H4 (cell line): ENCODE measurements around the gene MRGPRG. TPM values are rescaled to one million over a fixed set of nuclear protein-coding genes. Genes with fewer than 3 reads are reported as not detected.
A peak's percentile ranks its signal among the peaks of the same experiment; 100 is the strongest.
"Not testable (repeated sequence)": the region's sequence is repeated elsewhere in the genome, so short reads cannot be mapped to it uniquely, and the experiment has no call there.

Experiments used
- DNase-seq: peaks from one replicate; pipeline ENCODE4 v3.0.0-alpha.2; 2015; ENCODE audit warnings: low spot score
- total RNA-seq: library from RNA; depleted of rRNA; stranded (reverse); fragments of >200 nt; shearing (Covaris generic); gene quantifications from 2 replicates; pipeline ENCODE4 v1.2.3, GENCODE V29; 2014; rRNA removed

MRGPRG gene, protein sequence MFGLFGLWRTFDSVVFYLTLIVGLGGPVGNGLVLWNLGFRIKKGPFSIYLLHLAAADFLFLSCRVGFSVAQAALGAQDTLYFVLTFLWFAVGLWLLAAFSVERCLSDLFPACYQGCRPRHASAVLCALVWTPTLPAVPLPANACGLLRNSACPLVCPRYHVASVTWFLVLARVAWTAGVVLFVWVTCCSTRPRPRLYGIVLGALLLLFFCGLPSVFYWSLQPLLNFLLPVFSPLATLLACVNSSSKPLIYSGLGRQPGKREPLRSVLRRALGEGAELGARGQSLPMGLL
- not detected in 2 replicates for total RNA-seq

DNA sequence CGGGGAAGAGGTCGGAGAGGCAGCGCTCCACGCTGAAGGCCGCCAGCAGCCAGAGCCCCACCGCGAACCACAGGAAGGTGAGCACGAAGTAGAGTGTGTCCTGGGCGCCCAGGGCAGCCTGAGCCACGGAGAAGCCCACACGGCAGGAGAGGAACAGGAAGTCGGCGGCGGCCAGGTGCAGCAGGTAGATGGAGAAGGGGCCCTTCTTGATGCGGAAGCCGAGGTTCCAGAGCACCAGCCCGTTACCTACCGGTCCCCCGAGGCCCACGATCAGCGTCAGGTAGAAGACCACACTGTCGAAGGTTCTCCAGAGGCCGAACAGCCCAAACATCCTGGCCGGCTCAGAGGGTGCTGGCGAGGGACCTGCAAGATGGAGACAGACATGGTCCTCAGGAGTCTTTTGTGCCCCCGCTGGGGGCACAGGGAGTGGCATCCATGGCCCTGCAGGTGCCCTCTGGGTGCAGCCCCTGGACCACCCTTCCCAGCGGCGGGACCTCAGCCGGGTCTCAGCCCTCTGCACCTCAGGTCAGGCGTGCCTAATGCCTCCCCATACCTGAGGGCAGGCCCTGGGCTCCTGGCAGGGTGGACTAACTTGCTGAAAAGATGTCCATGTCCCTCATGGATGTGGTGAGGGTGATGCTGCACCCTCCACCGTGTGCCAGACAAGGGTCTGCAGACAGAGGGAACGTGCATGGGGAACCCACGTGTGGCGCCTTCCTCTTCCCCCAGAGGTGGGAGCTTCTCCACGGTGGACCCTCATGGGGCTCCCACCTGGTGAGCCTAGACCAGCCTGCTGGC, at the start of gene MRGPRG:
Gene MRGPRG (minus strand): TSS at position 331 of the 798 bp plus-strand sequence. CDS start 0 bp downstream, at position 331.
- DNase-seq: no peak

DNA sequence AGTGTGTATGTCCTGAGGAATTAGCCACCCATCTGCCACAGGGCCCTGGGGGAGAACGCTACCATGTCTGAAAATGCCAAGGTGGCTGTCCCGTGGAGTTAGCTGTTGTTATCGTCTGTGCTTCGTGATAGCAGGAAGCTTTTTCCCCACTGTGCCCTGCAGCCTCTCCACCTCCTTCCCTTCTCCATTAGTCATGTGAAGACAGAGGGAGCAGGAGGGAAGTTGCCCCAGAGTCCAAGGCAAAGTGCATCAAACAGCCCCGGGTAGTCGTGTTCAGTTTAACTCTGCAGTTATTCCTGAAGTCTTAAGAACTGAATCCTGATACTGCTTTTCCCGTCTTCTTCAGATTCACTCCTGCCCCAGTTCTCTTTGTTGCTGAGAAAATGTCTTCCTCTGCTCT, 43.9 kb upstream of the MRGPRG start:
- not testable (repeated sequence) for DNase-seq

DNA sequence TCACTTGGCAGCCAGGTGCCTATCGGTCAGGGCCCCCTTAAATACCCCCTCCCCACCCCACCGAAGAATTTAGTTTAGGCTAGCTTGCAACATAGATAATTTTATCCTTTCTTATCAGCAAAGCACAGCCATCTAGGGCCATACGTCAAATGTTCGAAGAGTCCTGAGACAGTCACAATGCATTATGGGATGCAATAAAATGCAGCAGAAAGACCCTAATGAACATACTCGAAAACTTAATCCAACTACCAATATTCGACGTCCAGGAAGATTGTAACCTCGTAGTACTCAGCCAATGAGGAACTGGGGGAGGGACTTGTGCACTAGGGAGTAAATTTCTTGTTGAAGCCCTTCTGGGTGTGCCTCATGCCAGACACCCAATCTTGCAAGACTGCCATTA, 43.2 kb upstream of the MRGPRG start:
- not testable (repeated sequence) for DNase-seq

DNA sequence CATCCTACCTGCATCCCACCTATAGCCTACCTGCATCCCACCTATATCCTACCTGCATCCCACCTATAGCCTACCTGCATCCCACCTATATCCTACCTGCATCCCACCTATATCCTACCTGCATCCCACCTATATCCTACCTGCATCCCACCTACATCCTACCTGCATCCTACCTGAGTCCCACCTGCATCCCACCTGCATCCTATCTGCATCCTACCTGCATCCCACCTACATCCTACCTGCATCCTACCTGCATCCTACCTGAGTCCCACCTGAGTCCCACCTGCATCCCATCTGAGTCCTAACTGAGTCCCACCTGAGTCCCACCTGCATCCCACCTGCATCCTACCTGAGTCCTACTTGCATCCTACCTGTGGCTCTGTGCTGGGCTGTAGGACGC, 38.9 kb upstream of the MRGPRG start:
- not testable (repeated sequence) for DNase-seq

DNA sequence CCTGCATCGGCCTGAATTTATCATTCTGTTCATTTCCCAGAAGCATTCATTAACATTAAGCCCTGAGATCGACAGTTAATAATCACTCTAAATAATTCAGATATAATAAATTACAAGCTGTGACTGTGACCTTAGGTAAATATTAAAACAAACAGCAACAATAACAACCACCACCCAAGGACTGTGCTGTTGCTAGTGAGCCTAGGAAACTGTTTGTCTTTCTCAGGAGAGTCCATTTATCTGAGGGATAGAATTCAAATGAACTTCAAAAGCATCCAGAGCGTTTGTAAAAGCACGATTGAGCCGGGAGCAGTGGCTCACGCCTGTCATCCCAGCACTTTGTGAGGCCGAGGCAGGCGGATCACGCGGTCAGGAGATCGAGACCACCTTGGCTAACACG, 36.6 kb upstream of the MRGPRG start:
- not testable (repeated sequence) for DNase-seq

DNA sequence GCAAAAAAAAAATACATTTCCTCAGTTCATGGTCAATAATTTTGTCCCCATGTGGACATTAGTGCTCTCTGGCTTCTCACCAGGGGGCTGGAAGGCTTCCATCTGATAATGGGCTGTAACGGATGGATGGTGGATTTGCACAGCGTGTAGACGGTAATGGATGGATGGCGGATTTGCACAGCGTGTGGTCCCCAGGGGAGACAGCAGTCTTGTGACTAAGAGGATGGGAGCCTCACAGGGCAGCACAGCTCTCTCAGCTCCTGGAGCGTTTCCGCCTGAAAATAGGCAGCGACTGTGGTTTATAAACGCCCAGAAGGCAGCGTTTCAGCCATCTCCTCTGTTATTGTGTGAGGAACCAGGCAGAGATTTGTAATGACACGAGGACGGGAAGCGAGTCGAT, 36.2 kb upstream of the MRGPRG start:
- not testable (repeated sequence) for DNase-seq

DNA sequence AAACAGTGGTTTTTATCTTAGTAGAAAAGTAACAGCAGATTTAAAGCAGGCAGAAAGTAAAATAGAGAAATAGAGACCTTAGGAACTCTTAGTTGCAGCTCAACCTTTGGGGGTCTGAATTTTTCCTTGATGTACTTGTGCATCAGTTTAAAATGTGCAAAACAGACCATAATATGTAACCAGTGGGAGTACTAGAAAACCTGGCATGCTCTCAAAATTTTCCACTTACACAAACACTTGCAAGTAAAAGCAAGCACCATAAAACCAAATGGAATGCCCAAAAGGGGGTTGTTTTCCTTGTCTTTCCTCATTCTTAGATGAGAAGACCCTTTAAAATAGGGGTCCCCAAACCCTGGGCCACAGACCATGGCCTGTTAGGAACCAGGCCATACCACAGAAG, 26.5 kb upstream of the MRGPRG start:
- no peak for DNase-seq

DNA sequence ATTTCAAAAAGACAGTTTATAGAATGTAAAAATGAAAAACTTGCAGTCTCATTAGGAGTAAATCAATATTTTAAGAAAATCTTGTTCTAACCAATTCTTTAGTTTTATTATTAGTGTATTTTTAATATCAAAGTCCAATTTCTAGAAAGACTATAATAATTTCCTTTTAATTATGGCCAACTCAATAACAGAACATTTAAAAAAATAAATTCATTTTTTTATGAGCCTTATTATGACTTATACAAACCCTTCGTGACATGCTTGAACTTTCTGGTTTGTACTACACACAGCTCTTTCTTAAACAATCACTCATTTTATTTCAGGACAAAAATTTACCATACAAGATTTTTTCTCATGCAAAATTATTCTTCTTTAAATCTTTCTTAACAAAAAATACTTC, 25.3 kb upstream of the MRGPRG start:
- DNase-seq: no peak

DNA sequence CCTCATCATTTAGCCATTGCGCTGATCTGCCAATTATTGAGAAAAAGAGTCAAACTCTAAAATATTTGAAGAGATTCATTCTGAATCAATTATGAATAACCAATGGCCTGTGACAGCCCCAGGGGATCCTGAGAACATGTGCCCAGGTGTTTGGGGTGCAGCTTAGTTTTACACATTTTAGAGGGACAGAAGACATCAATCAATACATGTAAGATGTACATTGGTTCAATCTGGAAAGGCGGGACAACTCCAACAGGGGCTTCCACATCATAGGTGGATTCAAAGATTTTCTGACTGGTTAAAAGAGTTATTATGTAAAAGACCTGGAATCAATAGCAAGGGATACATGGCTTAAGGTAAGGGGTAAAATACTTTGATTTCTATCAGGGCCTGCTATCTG, 18.5 kb upstream of the MRGPRG start:
- DNase-seq: no peak

DNA sequence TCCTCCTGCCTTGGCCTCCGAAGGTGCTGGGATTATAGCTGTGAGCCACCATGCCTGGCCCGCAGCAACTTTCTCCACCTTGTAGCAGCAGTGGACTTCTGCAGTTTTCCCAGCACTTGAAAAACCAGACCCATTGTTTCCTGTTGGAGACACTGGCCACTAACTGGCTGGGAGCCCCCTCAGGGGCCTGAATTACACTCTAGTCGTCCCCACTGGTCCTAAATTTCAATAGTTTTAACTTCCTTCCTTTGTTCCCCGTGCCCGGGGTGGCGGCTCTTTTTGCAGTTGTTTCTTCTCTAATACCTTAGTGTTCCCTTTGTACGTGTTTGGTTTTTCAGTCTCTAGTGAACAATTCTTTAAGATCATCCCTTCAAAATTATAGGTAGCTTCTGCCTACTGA, 16.2 kb upstream of the MRGPRG start:
- DNase-seq: no peak

DNA sequence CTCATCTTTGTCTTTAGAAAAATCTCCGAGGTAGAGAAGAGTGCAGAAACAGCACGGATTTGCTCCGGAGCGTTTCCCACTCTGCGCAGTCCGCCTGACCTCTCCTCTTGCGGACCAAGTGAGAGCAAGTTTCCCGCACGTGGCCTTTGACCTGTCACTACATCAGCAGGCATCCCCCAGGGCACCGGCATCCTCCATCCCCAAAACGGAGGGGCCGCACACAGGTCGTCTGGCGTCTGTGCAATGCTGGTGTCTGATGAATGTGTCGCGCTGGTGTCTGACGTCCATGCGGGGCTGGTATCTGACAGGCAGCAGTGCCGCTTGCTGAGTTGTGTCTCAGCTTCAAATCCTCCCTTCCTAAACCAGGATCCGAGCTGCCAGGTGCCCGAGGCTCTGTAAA, 14.3 kb upstream of the MRGPRG start:
- DNase-seq: peak; percentile 2

DNA sequence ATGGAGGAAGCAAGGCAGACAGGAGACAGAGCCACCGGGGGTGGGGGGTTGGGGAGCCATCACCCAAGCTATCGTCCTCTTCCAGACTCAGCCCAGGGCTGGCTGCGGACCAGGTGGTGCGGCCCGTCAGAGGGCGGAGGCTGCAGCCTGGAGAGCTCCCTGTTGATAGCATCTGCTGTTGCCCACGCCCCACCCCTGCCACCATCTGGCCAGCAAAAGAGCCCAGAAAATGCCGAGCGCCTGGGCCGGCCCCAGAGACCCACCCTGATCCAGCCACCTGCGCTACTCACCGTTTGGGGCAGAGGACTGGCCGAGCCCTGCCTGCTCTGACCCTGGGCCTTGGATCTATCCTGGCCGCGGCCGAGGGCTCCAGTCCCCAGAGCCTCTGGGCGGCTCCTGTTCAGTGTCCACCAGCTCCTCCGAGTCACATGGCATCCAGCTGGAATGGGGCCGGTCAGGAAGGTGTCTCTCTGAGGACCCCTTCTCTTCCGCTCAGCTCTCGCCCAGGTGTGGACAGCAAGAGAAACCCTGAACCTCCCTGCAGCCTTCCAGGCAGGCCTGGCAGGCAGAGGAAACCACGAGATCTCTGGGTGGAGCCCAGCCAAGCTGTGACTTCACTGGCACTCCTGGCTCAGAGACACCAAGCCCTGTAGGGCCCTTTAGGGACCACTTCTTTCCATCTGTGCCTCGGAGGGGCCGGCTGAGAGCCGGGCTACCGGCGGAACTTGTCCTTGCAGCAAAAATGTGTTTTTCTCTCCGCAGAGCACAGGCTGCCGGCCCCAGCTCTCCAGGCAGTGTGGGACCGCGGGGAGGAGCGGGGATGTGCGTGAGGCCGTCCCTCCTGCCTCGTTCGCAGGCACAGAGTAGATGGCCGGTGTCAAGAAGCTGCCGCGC, 13.5 kb upstream of the MRGPRG start, which contains the start of gene MRGPRE:
Gene MRGPRE (minus strand): TSS at position 567 of the 894 bp plus-strand sequence. CDS start 3,618 bp downstream, outside the sequence.
- DNase-seq: no peak

DNA sequence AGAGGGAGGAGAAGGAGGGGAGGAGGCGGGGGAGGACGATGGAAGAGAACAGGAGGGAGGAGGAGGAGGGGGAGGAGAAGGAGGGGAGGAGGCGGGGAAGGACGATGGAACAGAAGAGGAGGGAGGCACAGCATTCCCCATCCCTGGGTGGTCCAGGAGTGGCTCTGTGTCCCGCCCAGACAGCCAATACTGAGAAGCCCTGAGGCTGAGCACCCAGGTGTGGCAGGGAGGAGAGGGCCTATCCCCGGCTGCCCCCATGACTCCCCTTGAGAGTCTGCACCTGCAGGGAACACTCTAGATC, 12.9 kb upstream of the MRGPRG start:
- no peak for DNase-seq

DNA sequence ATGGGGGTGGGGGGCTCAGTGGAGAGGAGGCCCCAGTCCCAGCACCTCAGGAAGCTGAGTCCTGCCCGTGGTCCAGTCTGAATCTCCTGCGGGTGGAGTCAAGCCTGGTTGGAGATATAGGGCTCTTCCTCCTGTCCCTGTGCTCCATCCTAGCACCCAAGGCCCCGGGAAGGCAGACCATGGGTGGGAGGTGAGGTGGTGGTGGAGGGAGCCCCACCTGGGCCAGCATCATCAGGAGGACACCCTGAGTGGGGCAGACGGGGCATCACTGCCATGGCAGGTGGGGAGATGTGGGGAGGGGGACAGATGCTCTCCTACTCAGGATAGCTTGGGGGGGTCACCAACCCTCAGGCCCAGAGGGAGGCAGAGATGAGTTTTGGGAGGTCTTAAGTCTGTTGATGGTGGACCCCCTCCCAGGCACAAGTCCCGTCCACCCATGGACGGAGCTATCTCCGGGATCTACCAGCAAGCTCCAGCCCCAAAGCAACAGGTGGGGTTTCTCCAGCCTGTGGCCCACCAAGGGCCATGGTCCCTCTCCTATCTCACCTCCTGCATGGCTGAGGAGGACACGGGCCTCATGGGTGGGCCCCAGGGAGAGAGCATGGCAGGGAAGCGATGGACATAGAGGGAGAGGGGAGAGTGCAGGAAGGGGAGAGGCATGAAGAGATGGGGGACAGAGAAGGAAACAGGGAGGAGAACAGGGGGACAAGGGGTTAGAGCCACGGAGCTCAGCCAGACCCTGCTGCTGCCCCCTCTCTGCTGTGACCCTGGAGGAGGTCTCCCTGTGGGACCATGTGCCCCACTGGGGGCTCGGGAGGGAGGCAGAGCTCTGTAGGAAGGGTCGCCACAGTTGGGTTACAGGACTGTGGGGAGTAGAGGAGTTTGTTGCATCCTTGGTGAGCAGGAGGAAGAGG, 12.3 kb upstream of the MRGPRG start:
- DNase-seq: no peak

DNA sequence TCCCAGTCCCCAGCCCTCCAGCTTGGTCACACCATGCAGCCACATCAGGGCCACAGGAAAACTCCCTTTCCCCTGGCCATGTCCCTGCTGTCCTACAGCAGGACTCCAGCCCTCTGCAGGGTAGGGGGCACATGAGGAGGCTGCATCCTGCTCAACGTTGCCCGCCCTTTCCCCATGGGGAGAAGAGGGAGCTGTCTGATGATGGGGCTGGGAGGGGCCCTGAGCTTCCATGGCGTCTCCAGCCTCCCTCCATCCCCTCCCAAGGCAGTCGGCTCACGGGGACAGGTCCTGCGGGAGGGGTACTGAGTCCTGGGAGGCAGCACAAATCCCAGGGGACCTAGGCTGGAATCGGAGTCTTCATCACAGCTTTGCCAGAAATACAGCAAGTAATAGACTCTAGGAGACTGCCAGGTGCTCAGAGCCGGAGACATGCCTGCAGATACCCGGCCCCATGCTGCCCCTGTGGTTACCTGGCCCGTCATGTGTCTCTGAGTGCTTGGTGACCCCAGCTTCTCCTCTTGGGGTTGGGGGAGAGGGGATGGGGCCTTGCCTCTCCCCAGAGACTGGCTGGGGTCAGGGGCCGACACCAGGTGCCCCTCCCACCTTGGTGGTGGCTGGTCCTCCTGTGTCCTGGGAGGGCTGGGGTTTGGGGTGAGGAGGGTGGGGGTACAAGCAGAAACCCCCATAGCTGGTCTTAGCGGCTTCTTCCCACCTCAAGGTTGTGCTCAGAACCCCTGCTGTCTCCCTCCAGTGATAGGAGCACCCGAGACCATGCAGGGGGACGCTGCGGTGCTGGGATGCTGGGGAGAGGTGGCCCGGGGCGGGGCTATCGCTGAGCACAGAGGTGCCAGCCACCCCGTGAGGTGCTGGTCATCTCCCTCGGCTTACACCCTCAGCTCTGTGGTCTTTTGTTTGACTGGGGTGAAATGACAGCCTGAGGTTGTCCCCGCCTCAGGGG, 11.3 kb upstream of the MRGPRG start:
- no peak for DNase-seq

DNA sequence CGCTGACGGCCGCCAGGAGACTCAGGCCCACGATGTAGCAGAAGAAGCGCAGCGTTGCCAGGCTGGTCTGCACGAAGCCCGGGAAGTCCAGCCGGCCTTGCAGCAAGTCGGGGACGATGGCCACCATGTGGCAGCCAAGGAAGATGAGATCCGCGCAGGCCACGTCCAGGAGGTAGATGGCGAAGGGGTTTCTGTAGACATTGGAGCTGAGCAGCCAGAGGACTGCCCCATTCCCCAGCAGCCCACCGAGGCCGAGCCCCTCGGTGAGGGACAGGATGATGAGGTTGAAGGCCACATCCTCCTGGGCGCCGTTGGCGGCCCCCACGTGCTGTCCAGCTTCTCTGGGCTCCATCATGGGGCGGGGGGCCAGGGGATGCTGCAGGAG, 9.8 kb upstream of the MRGPRG start:
- DNase-seq: no peak

DNA sequence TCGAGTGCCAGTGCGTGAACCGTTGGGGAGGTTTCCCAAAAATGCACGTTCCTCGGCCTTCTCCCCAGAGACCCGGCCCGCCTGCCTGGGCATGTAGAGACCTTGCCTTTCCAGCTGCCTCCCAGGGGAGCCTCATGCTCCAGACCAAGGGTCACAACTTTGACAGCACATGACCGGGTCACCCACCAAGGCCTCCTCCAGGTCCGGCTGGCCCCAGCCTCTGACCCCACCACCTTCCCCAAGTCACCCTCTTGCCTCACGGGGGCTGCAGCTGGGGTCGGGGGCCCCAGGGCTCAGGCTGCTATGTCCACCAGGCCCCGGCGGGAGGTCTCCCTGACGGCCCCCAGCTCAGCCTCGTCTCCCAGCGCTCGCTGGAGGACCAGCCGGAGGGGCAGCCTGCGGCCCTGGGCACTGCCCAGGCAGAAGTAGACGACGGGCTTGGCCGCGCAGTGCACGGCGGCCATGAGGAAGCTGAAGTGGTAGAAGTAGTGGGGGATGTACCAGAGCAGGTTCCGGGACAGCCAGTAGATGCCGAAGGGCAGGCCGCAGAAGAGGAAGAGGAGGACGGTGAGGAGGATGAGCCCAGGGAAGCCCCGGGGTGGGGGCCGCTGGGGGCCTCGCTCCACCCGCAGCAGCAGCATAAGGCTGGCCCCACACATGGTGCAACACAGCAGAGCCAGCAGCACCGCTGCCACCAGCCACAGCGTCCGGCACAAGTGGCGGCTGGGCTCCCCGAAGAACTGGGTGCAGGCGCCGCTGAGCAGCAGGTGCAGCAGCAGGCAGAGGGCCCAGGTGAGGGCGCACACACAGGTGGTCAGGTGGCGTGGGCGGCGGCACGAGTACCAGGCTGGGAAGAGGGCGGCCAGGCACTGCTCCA, 9.2 kb upstream of the MRGPRG start:
- no peak for DNase-seq

DNA sequence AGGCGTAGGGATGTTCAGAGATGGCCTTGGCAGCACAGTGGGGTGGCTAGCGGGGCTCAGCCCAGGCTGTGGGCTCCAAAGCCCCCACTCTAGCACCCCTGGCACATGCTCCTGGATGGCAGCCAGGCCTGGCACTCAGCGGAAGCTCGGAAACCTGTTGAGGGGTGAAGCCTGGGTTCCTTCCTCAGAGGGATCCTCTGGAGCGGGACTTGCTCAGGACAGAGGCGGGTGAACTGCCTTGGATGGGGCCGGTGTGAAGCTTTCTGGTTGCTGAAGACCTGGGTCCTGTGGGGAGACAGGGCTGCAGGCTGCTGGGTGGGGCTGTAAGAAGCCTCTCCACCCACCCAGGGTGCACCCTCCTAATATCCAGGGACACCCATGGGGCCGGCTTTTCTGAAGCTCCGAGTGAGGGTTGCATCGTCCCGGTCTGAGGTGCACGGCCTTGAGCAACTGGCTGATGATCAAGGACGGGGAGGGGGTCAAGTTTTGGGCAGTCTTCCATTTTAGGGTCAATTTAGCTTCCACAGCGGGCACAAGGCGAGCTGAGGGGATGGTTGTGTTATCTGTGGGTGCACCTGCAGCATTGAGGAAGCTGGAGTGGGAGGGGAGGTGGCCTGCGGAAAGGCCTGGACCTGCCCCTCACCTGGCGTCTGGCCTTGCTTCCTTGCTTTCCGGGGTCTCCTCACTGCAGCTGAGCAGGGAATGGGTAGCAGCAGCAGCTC, 8.4 kb upstream of the MRGPRG start:
- DNase-seq: no peak
